Measurements from ENCODE around the gene NEK11. TPM values are rescaled to one million over a fixed set of nuclear protein-coding genes. Genes with fewer than 3 reads are reported as not detected.
A peak's percentile ranks its signal among the peaks of the same experiment; 100 is the strongest.
"Not testable (repeated sequence)": the region's sequence is repeated elsewhere in the genome, so short reads cannot be mapped to it uniquely, and the experiment has no call there.

The NEK11 gene
- total RNA-seq, 6 experiments from 2014 or later = 0.25 to 1.1 (median 0.88) TPM

- no peaks in the 10 kb centered on the region for H3K9me3 ChIP-seq
- no peak overlapping the region for H3K27ac ChIP-seq
- peak; percentile 33 to 66 (median 55) for ATAC-seq
- no peak for TF ChIP-seq POLR2A (IDR thresholded peaks at IDR 0.05)
- TF ChIP-seq CTCF (IDR thresholded peaks at IDR 0.05) = peak; percentile 48 to 66 (median 65)
- no peaks in the 10 kb centered on the region for H3K36me3 ChIP-seq
- no peak overlapping the region for H3K4me3 ChIP-seq
- 11% methylated on average over 1 of the region's 1 CpG for WGBS (ENCODE audit: insufficient coverage, low coverage, low lambda C conversion rate, missing lambda C conversion rate)
- no peaks in the 10 kb centered on the region for H3K27me3 ChIP-seq
- DNase-seq = no peak
- H3K4me1 ChIP-seq = no peaks in the 10 kb centered on the region
- intact Hi-C loops (cut with DNase I) = no loop called here
Measured at GRCh38 chr3:131033480-131034080, 6.9 kb downstream of the NEK11 start.

GRCh38 chr3:131036200-131036816, 9.6 kb downstream of the NEK11 start:
- no peak overlapping the region for H3K27ac ChIP-seq
- H3K4me3 ChIP-seq = no peak overlapping the region
- H3K9me3 ChIP-seq = no peaks in the 10 kb centered on the region
- no peak for TF ChIP-seq POLR2A (IDR thresholded peaks at IDR 0.05)
- TF ChIP-seq CTCF (IDR thresholded peaks at IDR 0.05) = no peak
- no peak for DNase-seq
- no peaks in the 10 kb centered on the region for H3K27me3 ChIP-seq
- no peaks in the 10 kb centered on the region for H3K4me1 ChIP-seq
- H3K36me3 ChIP-seq = no peaks in the 10 kb centered on the region
- ATAC-seq = no peak
- intact Hi-C loops (cut with DNase I) = no loop called here
- WGBS (ENCODE audit: insufficient coverage, low coverage, low lambda C conversion rate, missing lambda C conversion rate) = 82% methylated on average over 1 of the region's 1 CpG

- Histone ChIP-seq H3K27me3 (no peaks in the 10 kb centered on the region), H3K9me3 (no peaks in the 10 kb centered on the region), H3K36me3 (no peaks in the 10 kb centered on the region), H3K27ac (no peak overlapping the region), H3K4me3 (no peak overlapping the region), H3K4me1 (no peaks in the 10 kb centered on the region)
- DNase-seq (no peak), ATAC-seq (no peak)
- 70% methylated on average over 5 of the region's 5 CpGs for WGBS (ENCODE audit: insufficient coverage, low coverage, low lambda C conversion rate, missing lambda C conversion rate)
- no peak for TF ChIP-seq CTCF (IDR thresholded peaks at IDR 0.05)
- TF ChIP-seq POLR2A (IDR thresholded peaks at IDR 0.05) = no peak
- intact Hi-C loops (cut with DNase I) = no loop called here
Measured at GRCh38 chr3:131036986-131037385, 10.3 kb downstream of the NEK11 start.

GRCh38 chr3:131038326-131038725, 11.6 kb downstream of the NEK11 start:
- no peak for ATAC-seq
- H3K4me1 ChIP-seq = no peaks in the 10 kb centered on the region
- no peaks in the 10 kb centered on the region for H3K36me3 ChIP-seq
- no peaks in the 10 kb centered on the region for H3K27me3 ChIP-seq
- no peak for DNase-seq
- no peak overlapping the region for H3K27ac ChIP-seq
- 75% methylated on average over 2 of the region's 2 CpGs for WGBS (ENCODE audit: insufficient coverage, low coverage, low lambda C conversion rate, missing lambda C conversion rate)
- no peaks in the 10 kb centered on the region for H3K9me3 ChIP-seq
- no peak for TF ChIP-seq POLR2A (IDR thresholded peaks at IDR 0.05)
- TF ChIP-seq CTCF (IDR thresholded peaks at IDR 0.05) = no peak
- intact Hi-C loops (cut with DNase I) = no loop called here
- no peak overlapping the region for H3K4me3 ChIP-seq

- H3K4me3 ChIP-seq; intact Hi-C loops (cut with DNase I); H3K27me3 ChIP-seq; H3K4me1 ChIP-seq; ATAC-seq; DNase-seq; H3K36me3 ChIP-seq; H3K9me3 ChIP-seq; H3K27ac ChIP-seq: not testable (repeated sequence)
- 28% methylated on average over 3 of the region's 10 CpGs for WGBS (ENCODE audit: insufficient coverage, low coverage, low lambda C conversion rate, missing lambda C conversion rate)
Measured at GRCh38 chr3:131042271-131042985, 15.8 kb downstream of the NEK11 start.
